A549 (cell line): Measurements from ENCODE around the gene INCA1. TPM values are rescaled to one million over a fixed set of nuclear protein-coding genes. Genes with fewer than 3 reads are reported as not detected.

Source experiments
- ATAC-seq, 2 experiments: fragments of 200-7000 bp in 1 of 2; fragments of >200 bp in 1 of 2; cut with Nextera tagmentation in 1 of 2; cut with Tn5 transposase in 1 of 2; 3 replicates each; pipeline versions ENCODE4 v1.8.0 to v1.9.1; 2018 to 2020; ENCODE audit warnings: mild to moderate bottlenecking in 1 of 2, moderate library complexity in 1 of 2
- CTCF ChIA-PET: fragments of 300-600 bp; sonication (Branson Sonifier 250); formaldehyde crosslinking; extraction: SDS; loops from one replicate; lab custom pipeline; 2021; ENCODE audit warnings: antibody characterized with exemption, inconsistent platforms; lab: Yijun Ruan, JAX
- POLR2A ChIA-PET: fragments of 350-600 bp; formaldehyde crosslinking; extraction: SDS; loops from one replicate; lab custom pipeline; 2021; ENCODE audit warnings: antibody characterized with exemption, inconsistent platforms; lab: Yijun Ruan, JAX
- DNase-seq, 2 experiments: peaks; one replicate each; pipeline versions ENCODE4 v3.0.0 to v3.0.0-alpha.2; 2011 to 2016; ENCODE audit warnings: low read depth in 1 of 2, low spot score in 1 of 2
- FAIRE-seq: peaks from 2 replicates; lab custom pipeline; 2011; peaks lifted over from hg19 to GRCh38; lab: Jason Lieb, UNC
- H3K27ac ChIP-seq, 2 experiments: fragments of >200 bp; sonication (Bioruptor Twin); formaldehyde crosslinking; 3 replicates each; pipeline ENCODE4 v1.5.1; 2016 to 2017
- H3K4me1 ChIP-seq: fragments of >200 bp; sonication (Bioruptor Twin); formaldehyde crosslinking; 3 replicates; pipeline ENCODE4 v1.6.1; 2016
- H3K4me2 ChIP-seq: fragments of >200 bp; sonication (Bioruptor Twin); formaldehyde crosslinking; 3 replicates; pipeline ENCODE4 v1.6.1; 2016
- H3K4me3 ChIP-seq: fragments of >200 bp; sonication (Bioruptor Twin); formaldehyde crosslinking; 3 replicates; pipeline ENCODE4 v1.5.1; 2016
- H3K9me3 ChIP-seq: fragments of >200 bp; sonication (Bioruptor Twin); formaldehyde crosslinking; 3 replicates; pipeline ENCODE4 v1.6.1; 2016
- EHMT2 ChIP-seq: fragments of 200-600 bp; sonication (generic); IDR thresholded peaks from 2 replicates; pipeline ENCODE4 v1.6.1; 2016; ENCODE audit warnings: antibody characterized with exemption, low read depth, mild to moderate bottlenecking, moderate library complexity
- ESRRA ChIP-seq: fragments of 150-350 bp; IDR thresholded peaks from 2 replicates; pipeline ENCODE4 v1.6.1; 2014; ENCODE audit warnings: mild to moderate bottlenecking, low read length, borderline replicate concordance
- FOSB ChIP-seq: fragments of 250-450 bp; sonication (Bioruptor Pico); IDR thresholded peaks from 2 replicates; pipeline ENCODE4 v1.5.0; 2020; ENCODE audit warnings: mild to moderate bottlenecking, moderate library complexity
- HDAC2 ChIP-seq: fragments of 200-600 bp; sonication (generic); IDR thresholded peaks from 2 replicates; pipeline ENCODE4 v1.6.1; 2016
- HOXA7 ChIP-seq: fragments of 250-450 bp; sonication (Bioruptor Pico); IDR thresholded peaks from 2 replicates; pipeline ENCODE4 v1.5.0; 2020; ENCODE audit warnings: mild to moderate bottlenecking, moderate library complexity
- KDM5A ChIP-seq: fragments of 200-600 bp; sonication (generic); IDR thresholded peaks from 2 replicates; pipeline ENCODE4 v1.6.1; 2016; ENCODE audit warnings: antibody characterized with exemption, mild to moderate bottlenecking
- MAFK ChIP-seq: fragments of 450-650 bp; IDR thresholded peaks from 2 replicates; pipeline ENCODE4 v1.6.1; 2014; ENCODE audit not compliant: partially characterized antibody
- NFE2L2 ChIP-seq: fragments of 150-350 bp; conservative IDR thresholded peaks from 2 replicates; pipeline ENCODE4 v1.6.1; 2014; ENCODE audit warnings: low read length
- NPAS2 ChIP-seq: fragments of 250-450 bp; sonication (Bioruptor Pico); IDR thresholded peaks from 2 replicates; pipeline ENCODE4 v1.8.0; 2022; ENCODE audit warnings: mild to moderate bottlenecking, moderate library complexity, borderline replicate concordance
- NR3C1 ChIP-seq: fragments of >200 bp; sonication (Bioruptor Twin); formaldehyde crosslinking; IDR thresholded peaks from 3 replicates; pipeline ENCODE4 v1.6.1; 2017
- SMC3 ChIP-seq: fragments of >200 bp; sonication (Bioruptor Twin); formaldehyde crosslinking; IDR thresholded peaks from 3 replicates; pipeline ENCODE4 v1.6.1; 2018; ENCODE audit warnings: inconsistent platforms
- TFCP2L1 ChIP-seq: fragments of 250-450 bp; sonication (Bioruptor Pico); IDR thresholded peaks from 2 replicates; pipeline ENCODE4 v1.5.0; 2021; ENCODE audit warnings: mild to moderate bottlenecking
- ZNF302 ChIP-seq: fragments of 250-450 bp; sonication (Bioruptor Pico); IDR thresholded peaks from 2 replicates; pipeline ENCODE4 v1.9.0; 2021; ENCODE audit warnings: inconsistent platforms, mild to moderate bottlenecking, moderate library complexity
- ZSCAN20 ChIP-seq: fragments of 250-450 bp; sonication (Bioruptor Pico); IDR thresholded peaks from 2 replicates; pipeline ENCODE4 v1.8.0; 2022; ENCODE audit warnings: mild to moderate bottlenecking, moderate library complexity
- WGBS: methylation state at CpG from one replicate; pipeline ENCODE4 v1.1.6; 2017; ENCODE audit errors: missing lambda C conversion rate; 5-methylcytosine and 5-hydroxymethylcytosine counted together
- polyA plus RNA-seq, 4 experiments: library from polyadenylated mRNA; depleted of rRNA in 3 of 4; stranded (reverse); fragments of >200 nt; fragmentation: RNase III in 1 of 4; extraction: RNeasy Plus Mini Kit Qiagen cat#74134 plus additional on column Dnase treatment in 1 of 4; gene quantifications; 2 replicates in 3 of 4; 3 replicates in 1 of 4; pipeline ENCODE4 v1.2.3, GENCODE V29; 2011 to 2017
- TF ChIP-seq, protein P1 (sequence below): fragments of >200 bp; sonication (Bioruptor Twin); formaldehyde crosslinking; IDR thresholded peaks from 3 replicates; pipeline ENCODE4 v1.5.1; 2016
- TF ChIP-seq, protein P2 (sequence below): fragments of 150-350 bp; IDR thresholded peaks from 2 replicates; pipeline ENCODE4 v1.6.1; 2014; ENCODE audit warnings: low read depth, mild to moderate bottlenecking, low read length
- TF ChIP-seq, protein P3 (sequence below): fragments of >200 bp; sonication (Bioruptor Twin); formaldehyde crosslinking; IDR thresholded peaks from 3 replicates; pipeline ENCODE4 v1.6.1; 2016
- TF ChIP-seq, protein P4 (sequence below): IDR thresholded peaks from 2 replicates; pipeline ENCODE4 v1.6.1; 2012
- TF ChIP-seq, protein P5 (sequence below): fragments of >200 bp; sonication (Bioruptor Twin); formaldehyde crosslinking; IDR thresholded peaks from 2 replicates; pipeline ENCODE4 v1.6.1; 2016
- TF ChIP-seq, protein P6 (sequence below): fragments of 250-450 bp; sonication (Bioruptor Pico); IDR thresholded peaks from 2 replicates; pipeline ENCODE4 v1.5.0; 2020; ENCODE audit warnings: low read depth, mild to moderate bottlenecking, moderate library complexity
- TF ChIP-seq, protein P7 (sequence below): fragments of 250-450 bp; sonication (Bioruptor Pico); IDR thresholded peaks from 2 replicates; pipeline ENCODE4 v1.5.0; 2021; ENCODE audit warnings: mild to moderate bottlenecking, moderate library complexity, borderline replicate concordance

INCA1 gene
- polyA plus RNA-seq, 2 of the 4 experiments (the other 2 are of a cell fraction): 0.66 to 1.1 TPM

DNA sequence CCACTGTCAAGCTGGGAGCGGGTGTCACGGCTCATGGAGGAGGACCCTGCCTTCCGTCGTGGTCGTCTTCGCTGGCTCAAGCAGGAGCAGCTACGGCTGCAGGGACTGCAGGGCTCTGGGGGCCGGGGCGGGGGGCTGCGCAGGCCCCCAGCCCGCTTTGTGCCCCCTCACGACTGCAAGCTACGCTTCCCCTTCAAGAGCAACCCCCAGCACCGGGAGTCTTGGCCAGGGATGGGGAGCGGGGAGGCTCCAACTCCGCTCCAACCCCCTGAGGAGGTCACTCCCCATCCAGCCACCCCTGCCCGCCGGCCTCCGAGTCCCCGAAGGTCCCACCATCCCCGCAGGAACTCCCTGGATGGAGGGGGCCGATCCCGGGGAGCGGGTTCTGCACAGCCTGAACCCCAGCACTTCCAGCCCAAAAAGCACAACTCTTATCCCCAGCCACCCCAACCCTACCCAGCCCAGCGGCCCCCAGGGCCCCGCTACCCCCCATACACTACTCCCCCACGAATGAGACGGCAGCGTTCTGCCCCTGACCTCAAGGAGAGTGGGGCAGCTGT lies 26.3 kb upstream of the INCA1 start:
- DNase-seq: no peak
- Histone ChIP-seq H3K4me3 (no peak overlapping the region), H3K4me1 (no peaks in the 10 kb centered on the region), H3K9me3 (no peaks in the 10 kb centered on the region), H3K4me2 (no peak overlapping the region), H3K27ac (no peak overlapping the region)
- no peak for ATAC-seq
- ChIA-PET CTCF (interaction anchor here (2.2 to 3.6 kb wide), 3 partner anchors 9 to 38 kb away, joined by 6 to 18 read pairs (median 17); partner anchors contain the start of genes INCA1 and KIF1C), POLR2A (no interaction called here)
- 95% methylated on average over 26 of the region's 29 CpGs for WGBS
- TF ChIP-seq, protein P1, sequence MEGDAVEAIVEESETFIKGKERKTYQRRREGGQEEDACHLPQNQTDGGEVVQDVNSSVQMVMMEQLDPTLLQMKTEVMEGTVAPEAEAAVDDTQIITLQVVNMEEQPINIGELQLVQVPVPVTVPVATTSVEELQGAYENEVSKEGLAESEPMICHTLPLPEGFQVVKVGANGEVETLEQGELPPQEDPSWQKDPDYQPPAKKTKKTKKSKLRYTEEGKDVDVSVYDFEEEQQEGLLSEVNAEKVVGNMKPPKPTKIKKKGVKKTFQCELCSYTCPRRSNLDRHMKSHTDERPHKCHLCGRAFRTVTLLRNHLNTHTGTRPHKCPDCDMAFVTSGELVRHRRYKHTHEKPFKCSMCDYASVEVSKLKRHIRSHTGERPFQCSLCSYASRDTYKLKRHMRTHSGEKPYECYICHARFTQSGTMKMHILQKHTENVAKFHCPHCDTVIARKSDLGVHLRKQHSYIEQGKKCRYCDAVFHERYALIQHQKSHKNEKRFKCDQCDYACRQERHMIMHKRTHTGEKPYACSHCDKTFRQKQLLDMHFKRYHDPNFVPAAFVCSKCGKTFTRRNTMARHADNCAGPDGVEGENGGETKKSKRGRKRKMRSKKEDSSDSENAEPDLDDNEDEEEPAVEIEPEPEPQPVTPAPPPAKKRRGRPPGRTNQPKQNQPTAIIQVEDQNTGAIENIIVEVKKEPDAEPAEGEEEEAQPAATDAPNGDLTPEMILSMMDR: no peak
- no peak for TF ChIP-seq HOXA7 (CRISPR knock-in tag)
- TF ChIP-seq KDM5A: no peak
- no peak for TF ChIP-seq EHMT2
- TF ChIP-seq, protein P2, sequence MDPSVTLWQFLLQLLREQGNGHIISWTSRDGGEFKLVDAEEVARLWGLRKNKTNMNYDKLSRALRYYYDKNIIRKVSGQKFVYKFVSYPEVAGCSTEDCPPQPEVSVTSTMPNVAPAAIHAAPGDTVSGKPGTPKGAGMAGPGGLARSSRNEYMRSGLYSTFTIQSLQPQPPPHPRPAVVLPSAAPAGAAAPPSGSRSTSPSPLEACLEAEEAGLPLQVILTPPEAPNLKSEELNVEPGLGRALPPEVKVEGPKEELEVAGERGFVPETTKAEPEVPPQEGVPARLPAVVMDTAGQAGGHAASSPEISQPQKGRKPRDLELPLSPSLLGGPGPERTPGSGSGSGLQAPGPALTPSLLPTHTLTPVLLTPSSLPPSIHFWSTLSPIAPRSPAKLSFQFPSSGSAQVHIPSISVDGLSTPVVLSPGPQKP: no peak
- no peak for TF ChIP-seq MAFK
- no peak for TF ChIP-seq ZSCAN20 (CRISPR knock-in tag)
- TF ChIP-seq ZNF302 (CRISPR knock-in tag): no peak
- TF ChIP-seq, protein P3, sequence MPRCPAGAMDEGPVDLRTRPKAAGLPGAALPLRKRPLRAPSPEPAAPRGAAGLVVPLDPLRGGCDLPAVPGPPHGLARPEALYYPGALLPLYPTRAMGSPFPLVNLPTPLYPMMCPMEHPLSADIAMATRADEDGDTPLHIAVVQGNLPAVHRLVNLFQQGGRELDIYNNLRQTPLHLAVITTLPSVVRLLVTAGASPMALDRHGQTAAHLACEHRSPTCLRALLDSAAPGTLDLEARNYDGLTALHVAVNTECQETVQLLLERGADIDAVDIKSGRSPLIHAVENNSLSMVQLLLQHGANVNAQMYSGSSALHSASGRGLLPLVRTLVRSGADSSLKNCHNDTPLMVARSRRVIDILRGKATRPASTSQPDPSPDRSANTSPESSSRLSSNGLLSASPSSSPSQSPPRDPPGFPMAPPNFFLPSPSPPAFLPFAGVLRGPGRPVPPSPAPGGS: no peak
- no peak for TF ChIP-seq NR3C1
- TF ChIP-seq FOSB (CRISPR knock-in tag): no peak
- FAIRE-seq: no peak

DNA sequence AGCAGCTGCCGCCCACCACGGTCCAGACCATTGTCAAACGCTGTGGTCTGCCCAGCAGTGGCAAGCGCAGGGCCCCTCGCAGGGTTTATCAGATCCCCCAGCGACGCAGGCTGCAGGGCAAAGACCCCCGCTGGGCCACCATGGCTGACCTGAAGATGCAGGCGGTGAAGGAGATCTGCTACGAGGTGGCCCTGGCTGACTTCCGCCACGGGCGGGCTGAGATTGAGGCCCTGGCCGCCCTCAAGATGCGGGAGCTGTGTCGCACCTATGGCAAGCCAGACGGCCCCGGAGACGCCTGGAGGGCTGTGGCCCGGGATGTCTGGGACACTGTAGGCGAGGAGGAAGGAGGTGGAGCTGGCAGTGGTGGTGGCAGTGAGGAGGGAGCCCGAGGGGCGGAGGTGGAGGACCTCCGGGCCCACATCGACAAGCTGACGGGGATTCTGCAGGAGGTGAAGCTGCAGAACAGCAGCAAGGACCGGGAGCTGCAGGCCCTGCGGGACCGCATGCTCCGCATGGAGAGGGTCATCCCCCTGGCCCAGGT lies 24.9 kb upstream of the INCA1 start:
- no peak for DNase-seq
- ChIA-PET CTCF (interaction anchor here (1.0 to 3.6 kb wide), 10 partner anchors 8 to 113 kb away, joined by 3 to 18 read pairs (median 6); partner anchors contain the start of genes CAMTA2, INCA1, KIF1C and SLC52A1), POLR2A (interaction anchor here (0.9 kb wide), 1 partner anchor 55 kb away, joined by 3 read pairs; the partner anchor contains the start of gene SPAG7)
- Histone ChIP-seq H3K4me2 (no peak overlapping the region), H3K4me3 (no peak overlapping the region), H3K27ac (no peak overlapping the region), H3K4me1 (no peaks in the 10 kb centered on the region), H3K9me3 (no peaks in the 10 kb centered on the region)
- WGBS: 95% methylated on average over 30 of the region's 30 CpGs
- no peak for ATAC-seq
- TF ChIP-seq NPAS2: no peak
- no peak for TF ChIP-seq HOXA7 (CRISPR knock-in tag)
- TF ChIP-seq, protein P4, sequence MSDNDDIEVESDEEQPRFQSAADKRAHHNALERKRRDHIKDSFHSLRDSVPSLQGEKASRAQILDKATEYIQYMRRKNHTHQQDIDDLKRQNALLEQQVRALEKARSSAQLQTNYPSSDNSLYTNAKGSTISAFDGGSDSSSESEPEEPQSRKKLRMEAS: no peak
- no peak for TF ChIP-seq NFE2L2
- TF ChIP-seq, protein P5, sequence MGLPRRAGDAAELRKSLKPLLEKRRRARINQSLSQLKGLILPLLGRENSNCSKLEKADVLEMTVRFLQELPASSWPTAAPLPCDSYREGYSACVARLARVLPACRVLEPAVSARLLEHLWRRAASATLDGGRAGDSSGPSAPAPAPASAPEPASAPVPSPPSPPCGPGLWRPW: no peak
- TF ChIP-seq TFCP2L1: no peak
- TF ChIP-seq, protein P6, sequence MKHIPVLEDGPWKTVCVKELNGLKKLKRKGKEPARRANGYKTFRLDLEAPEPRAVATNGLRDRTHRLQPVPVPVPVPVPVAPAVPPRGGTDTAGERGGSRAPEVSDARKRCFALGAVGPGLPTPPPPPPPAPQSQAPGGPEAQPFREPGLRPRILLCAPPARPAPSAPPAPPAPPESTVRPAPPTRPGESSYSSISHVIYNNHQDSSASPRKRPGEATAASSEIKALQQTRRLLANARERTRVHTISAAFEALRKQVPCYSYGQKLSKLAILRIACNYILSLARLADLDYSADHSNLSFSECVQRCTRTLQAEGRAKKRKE (CRISPR knock-in tag): no peak
- TF ChIP-seq ESRRA: no peak
- TF ChIP-seq, protein P7, sequence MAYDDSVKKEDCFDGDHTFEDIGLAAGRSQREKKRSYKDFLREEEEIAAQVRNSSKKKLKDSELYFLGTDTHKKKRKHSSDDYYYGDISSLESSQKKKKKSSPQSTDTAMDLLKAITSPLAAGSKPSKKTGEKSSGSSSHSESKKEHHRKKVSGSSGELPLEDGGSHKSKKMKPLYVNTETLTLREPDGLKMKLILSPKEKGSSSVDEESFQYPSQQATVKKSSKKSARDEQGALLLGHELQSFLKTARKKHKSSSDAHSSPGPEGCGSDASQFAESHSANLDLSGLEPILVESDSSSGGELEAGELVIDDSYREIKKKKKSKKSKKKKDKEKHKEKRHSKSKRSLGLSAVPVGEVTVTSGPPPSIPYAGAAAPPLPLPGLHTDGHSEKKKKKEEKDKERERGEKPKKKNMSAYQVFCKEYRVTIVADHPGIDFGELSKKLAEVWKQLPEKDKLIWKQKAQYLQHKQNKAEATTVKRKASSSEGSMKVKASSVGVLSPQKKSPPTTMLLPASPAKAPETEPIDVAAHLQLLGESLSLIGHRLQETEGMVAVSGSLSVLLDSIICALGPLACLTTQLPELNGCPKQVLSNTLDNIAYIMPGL (CRISPR knock-in tag): no peak
- no peak for TF ChIP-seq HDAC2
- no peak for TF ChIP-seq SMC3
- FAIRE-seq: no peak
